Activated T-cell treated with anti-CD3 and anti-CD28 coated beads, Interleukin-2, amount 50 U/mL, for 24 hours (primary cell): ENCODE data around the gene LPIN1.

Experiments used
- DNase-seq: peaks from one replicate; pipeline ENCODE4 v3.0.0-alpha.2; 2020
- H3K27ac Mint-ChIP-seq: 2 replicates; pipeline ENCODE4 v1.8.0; 2020; ENCODE audit warnings: mild to moderate bottlenecking, mixed read lengths
- H3K27me3 Mint-ChIP-seq: 2 replicates; pipeline ENCODE4 v1.8.0; 2020; ENCODE audit warnings: mixed read lengths
- H3K36me3 Mint-ChIP-seq: 2 replicates; pipeline ENCODE4 v1.8.0; 2020; ENCODE audit warnings: low read depth, mixed read lengths
- H3K4me1 Mint-ChIP-seq: 2 replicates; pipeline ENCODE4 v1.8.0; 2020; ENCODE audit warnings: low read depth, mixed read lengths
- H3K4me3 Mint-ChIP-seq: 2 replicates; pipeline ENCODE4 v1.8.0; 2020; ENCODE audit warnings: mild to moderate bottlenecking, moderate library complexity, mixed read lengths
- H3K9me3 Mint-ChIP-seq: 2 replicates; pipeline ENCODE4 v1.8.0; 2020; ENCODE audit warnings: mixed read lengths

LPIN1 gene

DNA sequence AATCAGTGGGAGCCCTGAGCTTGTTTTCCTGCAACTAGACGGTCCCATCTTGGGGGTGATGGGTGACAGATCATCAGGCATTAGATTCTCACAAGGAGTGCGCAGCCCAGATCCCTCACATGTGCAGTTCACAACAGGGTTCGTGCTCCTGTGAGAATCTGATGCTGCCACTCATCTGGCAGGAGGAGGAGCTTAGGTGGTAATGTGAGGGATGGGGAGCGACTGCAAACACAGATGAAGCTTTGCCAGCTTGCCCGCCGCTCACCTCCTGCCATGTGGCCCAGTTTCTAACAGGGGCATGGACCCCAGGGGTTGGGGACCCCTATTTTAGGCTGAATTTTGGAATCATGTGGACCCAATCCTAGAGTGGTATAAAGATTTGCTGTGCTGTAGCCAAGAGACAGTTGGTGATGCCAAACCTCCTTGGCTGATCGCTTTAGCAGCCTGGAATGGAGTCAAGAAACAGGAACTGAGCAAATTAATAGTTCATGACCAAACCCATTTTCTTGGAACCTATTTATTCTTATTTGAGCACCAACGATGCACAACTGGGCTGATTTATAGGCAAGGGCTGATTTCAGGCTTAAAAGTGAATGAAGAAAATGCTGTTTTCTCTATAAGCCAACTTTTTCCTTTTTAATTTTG lies 25.7 kb downstream of the LPIN1 start:
- H3K9me3 Mint-ChIP-seq: no peaks in the 10 kb centered on the region
- DNase-seq: no peak
- H3K4me1 Mint-ChIP-seq: peaks cover 46% of the 10 kb centered on the region
- H3K36me3 Mint-ChIP-seq: peaks cover 94% of the 10 kb centered on the region
- H3K27me3 Mint-ChIP-seq: no peaks in the 10 kb centered on the region
- H3K4me3 Mint-ChIP-seq: no peak overlapping the region
- peak overlapping the region; percentile 11 for H3K27ac Mint-ChIP-seq

DNA sequence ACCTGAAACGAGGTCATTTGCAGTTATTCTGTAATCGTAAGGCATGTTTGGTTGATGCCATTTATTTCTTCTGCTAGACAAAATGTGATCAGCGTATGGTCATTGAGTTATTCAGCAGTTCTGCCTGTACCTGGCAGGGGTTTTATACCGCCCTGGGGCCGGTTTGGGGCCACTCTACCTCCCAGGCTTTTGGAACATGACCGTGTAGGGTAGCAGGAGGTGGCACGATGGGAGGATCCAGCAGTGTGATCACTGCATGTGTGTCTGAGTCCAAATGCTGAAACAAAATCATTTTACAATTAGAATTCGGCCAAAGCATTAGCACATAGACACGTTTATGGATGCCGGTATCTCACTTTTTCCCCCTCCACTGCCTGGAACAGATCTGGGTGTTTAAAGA lies 26.7 kb downstream of the LPIN1 start:
- H3K9me3 Mint-ChIP-seq: no peaks in the 10 kb centered on the region
- H3K27ac Mint-ChIP-seq: peak overlapping the region; percentile 97
- H3K36me3 Mint-ChIP-seq: peaks cover 95% of the 10 kb centered on the region

DNA sequence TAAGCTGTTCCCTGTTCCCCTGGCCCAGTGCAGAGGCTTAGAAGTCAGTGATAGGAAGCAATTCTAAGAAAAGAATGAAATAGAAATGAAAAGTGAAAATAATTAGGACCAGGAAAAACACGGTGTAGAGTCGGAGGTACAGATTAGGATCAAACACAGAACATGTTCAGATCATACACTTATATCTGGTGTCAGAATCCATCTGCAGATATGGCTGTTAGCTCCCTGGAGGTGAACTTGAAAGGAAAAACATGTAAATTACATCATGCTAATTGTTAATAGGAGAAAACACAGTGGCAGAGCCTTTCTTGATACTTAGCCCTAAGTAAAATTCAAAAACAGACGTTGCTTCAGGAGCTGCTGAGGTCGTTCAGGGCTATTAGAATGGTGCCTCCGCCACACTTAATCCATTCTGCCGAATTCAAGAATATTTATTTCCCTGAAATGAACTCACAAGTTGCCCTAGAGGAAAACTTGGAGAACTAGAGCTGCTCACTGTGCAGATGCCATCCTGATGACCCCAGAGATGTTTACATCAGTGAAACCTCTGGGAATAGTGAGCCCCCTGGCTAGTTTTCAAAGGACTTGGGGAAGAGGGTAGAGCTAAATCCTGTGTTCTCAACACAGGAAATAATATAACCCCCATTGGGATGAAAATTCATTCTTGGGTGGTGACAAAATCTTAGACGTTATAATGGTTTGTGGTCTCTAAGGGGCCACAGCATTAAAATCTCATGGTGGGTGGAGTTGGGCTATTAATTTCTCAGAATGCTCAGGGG lies 27.5 kb downstream of the LPIN1 start:
- H3K9me3 Mint-ChIP-seq: no peaks in the 10 kb centered on the region
- peak overlapping the region; percentile 97 for H3K27ac Mint-ChIP-seq

More for the DNA sequence above, 26.7 kb downstream of the LPIN1 start:
- Mint-ChIP-seq H3K27me3 (no peaks in the 10 kb centered on the region), H3K4me3 (no peak overlapping the region), H3K4me1 (peaks cover 56% of the 10 kb centered on the region)
- no peak for DNase-seq

DNA sequence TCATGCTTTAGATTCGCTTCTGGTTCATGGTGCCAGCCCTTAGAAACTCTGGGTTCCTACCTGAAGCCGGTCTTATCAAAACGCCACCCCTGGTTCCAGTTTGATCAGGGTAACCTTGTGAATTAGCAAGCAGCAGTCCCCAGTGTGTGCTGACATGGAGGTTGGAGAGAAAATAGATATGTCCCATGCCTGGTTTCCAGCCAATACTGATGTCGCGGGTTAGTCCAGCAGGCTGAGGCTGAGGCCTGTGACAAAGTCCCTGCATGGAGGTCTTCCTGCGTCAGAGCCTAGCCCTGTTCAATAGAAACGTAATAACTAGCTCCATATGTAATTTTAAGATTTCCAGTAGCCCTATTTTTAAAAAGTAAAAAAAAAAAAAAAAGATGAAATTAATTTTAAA lies 28.2 kb downstream of the LPIN1 start:
- DNase-seq: no peak
- Mint-ChIP-seq H3K36me3 (peaks cover 95% of the 10 kb centered on the region), H3K9me3 (no peaks in the 10 kb centered on the region), H3K27me3 (no peaks in the 10 kb centered on the region), H3K4me1 (peaks cover 66% of the 10 kb centered on the region), H3K27ac (peak overlapping the region; percentile 97), H3K4me3 (no peak overlapping the region)

More for the DNA sequence above, 27.5 kb downstream of the LPIN1 start:
- Mint-ChIP-seq H3K4me1 (peaks cover 64% of the 10 kb centered on the region), H3K27me3 (no peaks in the 10 kb centered on the region), H3K4me3 (no peak overlapping the region), H3K36me3 (peaks cover 95% of the 10 kb centered on the region)
- DNase-seq: no peak

DNA sequence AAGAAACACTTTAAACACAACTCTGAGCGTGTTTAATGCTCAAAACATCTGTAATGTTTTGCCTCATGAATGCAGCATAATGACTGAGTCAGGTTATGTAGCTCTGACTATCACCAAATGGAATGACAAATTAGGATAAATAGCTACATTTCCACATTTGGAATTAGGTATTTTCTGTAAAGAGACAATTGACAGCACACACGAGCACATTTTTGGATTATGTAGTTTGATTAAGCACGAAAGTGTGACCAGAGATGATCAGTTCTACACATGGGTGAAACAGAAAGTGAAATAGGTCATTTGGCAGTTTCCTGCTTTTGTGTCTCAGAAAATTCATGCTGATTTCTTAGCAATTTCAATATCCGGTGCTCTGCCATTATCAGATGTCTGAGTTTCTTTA lies 29.0 kb downstream of the LPIN1 start:
- Mint-ChIP-seq H3K27me3 (no peaks in the 10 kb centered on the region), H3K36me3 (peaks cover 95% of the 10 kb centered on the region), H3K9me3 (no peaks in the 10 kb centered on the region), H3K27ac (peak overlapping the region; percentile 97), H3K4me3 (peak overlapping the region; percentile 68), H3K4me1 (peaks cover 65% of the 10 kb centered on the region)
- no peak for DNase-seq

DNA sequence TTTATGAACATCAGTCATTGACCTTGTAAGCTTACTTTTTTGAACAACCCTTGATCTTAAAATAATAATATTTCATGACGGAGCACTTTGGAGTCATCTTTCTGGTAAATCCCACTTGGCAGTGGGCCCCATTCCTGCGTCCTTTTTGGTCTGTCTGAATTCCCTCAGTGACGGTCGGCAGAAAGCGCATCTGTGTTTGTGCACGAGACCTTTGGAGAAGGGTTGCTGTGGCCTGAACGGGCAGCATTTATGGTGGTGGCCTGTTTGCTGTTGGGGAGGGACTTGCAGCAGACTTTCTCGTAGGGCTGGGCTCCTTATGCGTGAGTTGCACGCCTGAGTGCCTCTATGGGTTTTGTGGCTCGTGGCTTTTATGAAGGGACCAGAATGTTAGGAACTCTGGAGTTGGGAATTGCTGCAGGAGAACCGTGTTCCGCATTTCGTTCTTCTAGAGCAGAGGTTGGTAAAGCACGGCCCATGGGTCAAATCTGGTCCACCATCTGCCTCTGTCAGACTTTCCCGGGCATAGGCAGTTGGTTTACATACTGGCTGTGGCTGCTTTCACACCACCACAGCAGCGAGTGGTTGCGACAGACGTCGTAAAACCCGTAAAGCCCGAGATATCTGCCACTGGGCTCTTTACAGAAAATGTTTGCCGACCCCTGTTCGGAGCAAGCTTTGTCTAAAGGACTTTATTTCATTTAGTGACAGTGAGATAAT lies 30.8 kb downstream of the LPIN1 start:
- Mint-ChIP-seq H3K36me3 (peaks cover 95% of the 10 kb centered on the region), H3K4me1 (peaks cover 60% of the 10 kb centered on the region), H3K27ac (peak overlapping the region; percentile 83), H3K9me3 (no peaks in the 10 kb centered on the region), H3K4me3 (no peak overlapping the region), H3K27me3 (no peaks in the 10 kb centered on the region)
- no peak for DNase-seq

DNA sequence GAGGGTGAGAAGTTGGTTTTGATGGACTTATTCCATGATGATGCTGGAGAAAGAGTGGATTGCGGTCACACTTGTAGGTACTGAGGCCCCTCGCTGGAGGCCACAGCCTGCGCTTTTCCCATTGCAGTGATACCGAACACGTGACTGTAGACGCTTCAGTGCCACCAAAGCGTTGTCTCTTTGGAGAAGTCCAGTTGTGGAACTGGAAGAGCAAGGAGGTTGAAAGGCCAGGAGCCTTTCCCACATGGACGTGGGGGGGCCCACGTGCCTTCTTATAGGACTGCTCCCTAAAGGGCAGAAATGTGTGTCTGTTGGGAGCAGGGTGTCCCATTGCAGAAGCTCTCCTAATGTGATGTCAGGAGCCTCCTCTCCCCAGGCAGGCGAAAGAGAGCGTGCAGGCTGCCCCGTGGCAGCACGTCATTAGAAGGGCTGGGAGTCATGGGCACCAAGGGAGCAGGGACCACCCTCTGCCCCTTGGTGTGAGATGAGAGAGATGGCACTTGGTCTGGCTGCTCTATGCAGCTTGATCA lies 31.5 kb downstream of the LPIN1 start:
- H3K4me1 Mint-ChIP-seq: peaks cover 58% of the 10 kb centered on the region
- H3K36me3 Mint-ChIP-seq: peaks cover 95% of the 10 kb centered on the region

DNA sequence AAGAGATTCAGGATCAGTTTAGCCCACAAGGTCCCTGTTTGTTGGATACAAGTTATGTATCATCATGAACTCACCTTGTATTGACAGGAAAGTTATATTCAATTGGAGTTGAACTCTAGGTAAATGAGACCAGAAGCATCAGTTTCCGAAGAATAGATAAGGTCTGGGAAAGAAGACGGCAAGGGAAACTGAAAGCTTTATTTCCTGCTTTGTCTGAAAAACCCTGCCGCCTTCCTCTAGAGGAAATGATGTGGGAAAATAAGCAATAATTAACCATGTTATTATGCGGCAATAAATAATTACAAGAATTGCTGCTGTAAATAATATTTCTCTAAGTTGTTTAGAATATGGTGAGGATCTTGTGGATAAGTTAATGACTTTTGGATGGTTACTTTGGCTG lies 32.0 kb downstream of the LPIN1 start:
- no peaks in the 10 kb centered on the region for H3K9me3 Mint-ChIP-seq
- peak overlapping the region; percentile 46 for H3K4me3 Mint-ChIP-seq
- no peak for DNase-seq
- H3K4me1 Mint-ChIP-seq: peaks cover 54% of the 10 kb centered on the region
- H3K36me3 Mint-ChIP-seq: peaks cover 95% of the 10 kb centered on the region
- H3K27ac Mint-ChIP-seq: peak overlapping the region; percentile 83
- no peaks in the 10 kb centered on the region for H3K27me3 Mint-ChIP-seq

More for the DNA sequence above, 31.5 kb downstream of the LPIN1 start:
- Mint-ChIP-seq H3K9me3 (no peaks in the 10 kb centered on the region), H3K27ac (peak overlapping the region; percentile 83), H3K4me3 (peak overlapping the region; percentile 46), H3K27me3 (no peaks in the 10 kb centered on the region)
- DNase-seq: no peak

DNA sequence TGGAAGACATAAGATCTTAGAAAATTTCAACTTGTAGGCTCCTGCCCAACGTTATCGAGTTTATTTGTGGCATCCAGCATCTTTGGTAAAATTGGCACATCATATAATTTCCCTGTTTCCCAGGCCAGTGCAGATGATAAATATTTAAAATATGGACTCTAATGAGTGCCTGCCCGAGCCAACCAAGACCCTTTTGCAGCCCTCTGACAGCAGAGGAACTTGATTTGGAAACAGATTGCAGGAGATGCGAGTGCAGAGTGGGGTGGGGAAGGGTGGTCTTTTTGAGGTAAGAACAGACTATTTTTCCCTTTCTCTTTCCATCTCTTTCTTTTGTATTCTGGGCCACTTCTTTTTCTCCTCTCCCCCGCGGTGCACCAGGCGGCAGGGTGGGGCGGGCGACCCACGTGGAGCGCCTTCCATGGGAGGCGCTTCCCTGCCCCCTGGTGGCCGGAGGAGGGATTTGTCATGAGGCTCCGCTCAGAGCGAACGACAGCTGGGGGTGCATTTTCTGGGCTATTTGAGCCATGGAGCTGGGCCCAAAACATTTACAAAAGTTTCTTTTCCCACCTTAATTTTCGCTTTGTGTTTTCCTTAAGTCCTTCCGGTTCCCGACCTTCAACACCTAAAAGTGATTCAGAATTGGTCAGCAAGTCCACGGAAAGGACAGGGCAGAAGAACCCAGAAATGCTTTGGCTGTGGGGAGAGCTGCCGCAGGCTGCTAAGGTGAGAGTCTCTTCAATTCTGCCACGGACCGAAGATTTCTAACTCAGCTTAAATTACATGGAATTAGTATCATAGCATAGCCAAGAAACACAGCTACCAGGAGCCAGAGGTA lies 32.7 kb downstream of the LPIN1 start:
- peak; percentile 92 for DNase-seq
- H3K27ac Mint-ChIP-seq: peak overlapping the region; percentile 83
- H3K4me3 Mint-ChIP-seq: peak overlapping the region; percentile 46
- H3K9me3 Mint-ChIP-seq: no peaks in the 10 kb centered on the region
- H3K36me3 Mint-ChIP-seq: peaks cover 95% of the 10 kb centered on the region
- no peaks in the 10 kb centered on the region for H3K27me3 Mint-ChIP-seq
- H3K4me1 Mint-ChIP-seq: peaks cover 47% of the 10 kb centered on the region

DNA sequence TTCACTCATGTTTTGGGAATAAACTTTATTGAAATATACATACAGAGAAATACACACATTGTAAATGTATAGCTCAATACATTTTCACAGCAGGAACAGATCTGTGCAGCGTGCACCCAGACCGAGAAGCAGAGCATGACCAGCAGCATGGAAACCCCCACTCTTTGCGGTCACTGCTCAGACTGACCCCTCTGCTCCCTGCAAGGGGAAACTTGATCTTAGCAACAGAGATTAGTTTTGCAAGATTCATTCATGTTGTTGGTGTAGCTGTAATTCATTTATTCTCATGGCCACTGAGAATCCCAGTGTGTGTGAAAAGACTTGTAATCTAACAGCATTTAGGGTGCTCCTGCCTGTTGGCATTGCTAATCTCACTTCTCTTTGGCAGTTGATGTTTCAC lies 35.2 kb downstream of the LPIN1 start:
- H3K27me3 Mint-ChIP-seq: no peaks in the 10 kb centered on the region

DNA sequence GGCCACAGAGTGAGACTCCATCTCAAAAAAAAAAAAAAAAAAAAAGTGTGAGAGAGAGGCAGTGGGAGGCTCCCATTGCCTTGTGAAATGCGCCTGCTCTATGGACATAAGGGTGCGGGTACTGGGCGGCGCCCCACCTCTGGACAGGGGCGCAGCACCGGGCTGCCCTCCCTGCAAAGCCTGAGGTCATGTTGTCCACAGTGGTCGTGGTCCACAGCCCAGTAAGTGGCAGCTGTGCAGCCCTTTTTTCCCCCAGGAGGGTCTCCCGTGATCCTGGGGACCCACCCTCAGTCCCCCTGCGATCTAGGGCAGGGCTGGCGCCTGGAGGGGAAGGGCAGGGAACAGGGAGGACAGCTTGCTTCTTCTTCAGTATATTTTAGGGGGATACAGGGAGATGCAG lies 37.8 kb downstream of the LPIN1 start:
- Mint-ChIP-seq H3K36me3 (peaks cover 100% of the 10 kb centered on the region), H3K9me3 (no peaks in the 10 kb centered on the region), H3K27ac (no peak overlapping the region)

More for the DNA sequence above, 35.2 kb downstream of the LPIN1 start:
- H3K9me3 Mint-ChIP-seq: no peaks in the 10 kb centered on the region
- peaks cover 100% of the 10 kb centered on the region for H3K36me3 Mint-ChIP-seq
- H3K4me3 Mint-ChIP-seq: no peak overlapping the region
- DNase-seq: no peak
- H3K4me1 Mint-ChIP-seq: peaks cover 31% of the 10 kb centered on the region
- H3K27ac Mint-ChIP-seq: no peak overlapping the region

DNA sequence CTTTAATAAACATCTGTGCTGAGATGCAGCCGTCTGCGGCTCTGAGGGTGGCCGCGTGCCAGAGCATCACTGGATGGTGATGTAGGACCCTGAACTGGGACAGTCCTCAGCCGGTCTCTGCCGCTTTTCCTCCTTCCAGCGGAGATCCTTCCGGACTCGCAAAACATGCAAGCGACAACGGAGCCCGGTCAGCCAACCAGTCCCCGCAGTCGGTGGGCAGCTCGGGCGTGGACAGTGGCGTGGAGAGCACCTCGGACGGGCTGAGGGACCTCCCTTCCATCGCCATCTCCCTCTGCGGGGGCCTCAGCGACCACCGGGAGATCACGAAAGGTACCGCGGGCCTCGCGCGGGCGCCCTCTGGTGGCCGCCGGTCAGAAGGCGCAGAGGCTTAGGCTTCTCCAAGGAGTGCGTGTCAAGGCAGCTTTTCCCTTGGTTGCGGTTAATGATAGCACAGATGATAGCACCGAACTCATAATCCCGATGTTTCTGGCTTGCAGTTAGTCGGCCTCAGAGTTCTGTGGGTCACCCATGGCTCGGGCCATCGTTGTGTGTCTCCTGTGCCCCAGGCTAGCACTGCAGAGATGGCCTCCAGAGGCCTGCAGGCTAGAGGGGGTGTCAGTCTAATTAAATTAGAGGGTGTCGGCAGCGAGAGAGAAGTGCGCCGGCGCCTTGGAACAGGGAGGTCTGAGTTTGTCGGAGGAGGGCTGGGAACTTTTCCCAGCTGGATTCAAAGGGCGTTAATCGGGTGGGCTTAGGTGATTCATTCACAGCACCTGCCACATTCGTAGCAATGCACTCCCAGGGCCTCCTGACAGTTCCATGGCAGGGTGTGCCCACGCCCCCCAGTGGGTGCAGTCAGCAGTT lies 38.5 kb downstream of the LPIN1 start:
- Mint-ChIP-seq H3K4me1 (peaks cover 8% of the 10 kb centered on the region), H3K27me3 (no peaks in the 10 kb centered on the region), H3K27ac (no peak overlapping the region), H3K4me3 (no peak overlapping the region), H3K36me3 (peaks cover 99% of the 10 kb centered on the region), H3K9me3 (no peaks in the 10 kb centered on the region)
- DNase-seq: peak; percentile 68

More for the DNA sequence above, 37.8 kb downstream of the LPIN1 start:
- Mint-ChIP-seq H3K27me3 (no peaks in the 10 kb centered on the region), H3K4me1 (peaks cover 8% of the 10 kb centered on the region), H3K4me3 (no peak overlapping the region)
- no peak for DNase-seq

DNA sequence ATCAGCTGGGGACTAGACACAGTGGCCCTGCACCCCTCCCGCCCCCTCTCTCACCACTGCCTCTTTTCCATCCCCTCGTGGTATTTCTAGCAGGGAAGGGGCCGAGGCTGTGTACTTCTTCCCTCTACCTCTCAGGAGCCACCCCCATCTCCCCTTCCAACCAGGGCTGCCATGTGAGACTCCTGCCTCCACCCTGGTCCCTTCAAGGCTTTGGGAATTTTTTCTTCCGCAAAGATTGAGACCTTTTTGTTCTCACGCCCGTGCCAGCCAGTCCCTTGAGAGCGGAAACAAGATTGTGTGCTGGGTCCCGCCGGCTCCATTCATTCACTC lies 39.1 kb downstream of the LPIN1 start:
- Mint-ChIP-seq H3K27me3 (no peaks in the 10 kb centered on the region), H3K36me3 (peaks cover 99% of the 10 kb centered on the region), H3K4me3 (no peak overlapping the region), H3K9me3 (no peaks in the 10 kb centered on the region), H3K4me1 (peaks cover 12% of the 10 kb centered on the region), H3K27ac (no peak overlapping the region)
- no peak for DNase-seq
